ENCODE measurements around the gene TNFSF10. TPM values are rescaled to one million over a fixed set of nuclear protein-coding genes. Genes with fewer than 3 reads are reported as not detected.

Gene TNFSF10
- total RNA-seq, 1 donor from 2014 or later = 36.2 TPM

DNA sequence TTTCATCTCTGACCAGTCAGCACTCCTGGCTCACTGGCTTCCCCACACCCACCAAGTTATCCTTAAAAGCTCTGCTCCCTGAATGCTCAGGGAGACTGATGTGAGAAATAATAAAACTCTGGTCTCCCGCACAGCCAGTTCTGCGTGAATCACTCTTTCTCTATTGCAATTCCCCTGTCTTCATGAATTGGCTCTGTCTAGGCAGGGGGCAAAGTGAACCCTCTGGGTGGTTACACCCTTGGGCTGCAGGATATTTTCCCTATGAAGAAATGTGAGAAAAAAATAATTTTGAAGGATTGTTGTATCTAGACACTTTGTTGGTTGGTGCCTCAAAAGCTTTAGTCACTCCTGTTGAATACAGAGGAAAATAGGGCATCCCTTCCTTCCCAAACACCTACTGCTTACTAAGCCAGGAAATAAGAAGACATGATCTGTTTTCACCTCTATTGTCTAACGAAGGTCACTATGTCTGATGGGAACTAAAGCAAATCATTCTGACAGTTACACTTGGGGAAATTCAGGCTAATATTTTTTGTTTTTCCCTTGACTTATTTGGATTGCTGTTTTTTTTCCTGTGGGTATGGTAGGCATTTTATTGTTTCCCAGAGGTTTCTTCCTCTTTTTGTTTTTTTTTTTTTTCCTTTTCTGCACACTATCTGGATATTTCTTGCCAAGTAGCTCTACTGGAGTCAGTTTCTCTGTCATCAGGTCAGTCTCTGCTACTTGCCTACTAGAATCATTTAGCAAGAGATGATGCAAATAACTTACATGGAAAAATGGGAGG lies 15.3 kb upstream of the TNFSF10 start:
- TF ChIP-seq, protein P1, sequence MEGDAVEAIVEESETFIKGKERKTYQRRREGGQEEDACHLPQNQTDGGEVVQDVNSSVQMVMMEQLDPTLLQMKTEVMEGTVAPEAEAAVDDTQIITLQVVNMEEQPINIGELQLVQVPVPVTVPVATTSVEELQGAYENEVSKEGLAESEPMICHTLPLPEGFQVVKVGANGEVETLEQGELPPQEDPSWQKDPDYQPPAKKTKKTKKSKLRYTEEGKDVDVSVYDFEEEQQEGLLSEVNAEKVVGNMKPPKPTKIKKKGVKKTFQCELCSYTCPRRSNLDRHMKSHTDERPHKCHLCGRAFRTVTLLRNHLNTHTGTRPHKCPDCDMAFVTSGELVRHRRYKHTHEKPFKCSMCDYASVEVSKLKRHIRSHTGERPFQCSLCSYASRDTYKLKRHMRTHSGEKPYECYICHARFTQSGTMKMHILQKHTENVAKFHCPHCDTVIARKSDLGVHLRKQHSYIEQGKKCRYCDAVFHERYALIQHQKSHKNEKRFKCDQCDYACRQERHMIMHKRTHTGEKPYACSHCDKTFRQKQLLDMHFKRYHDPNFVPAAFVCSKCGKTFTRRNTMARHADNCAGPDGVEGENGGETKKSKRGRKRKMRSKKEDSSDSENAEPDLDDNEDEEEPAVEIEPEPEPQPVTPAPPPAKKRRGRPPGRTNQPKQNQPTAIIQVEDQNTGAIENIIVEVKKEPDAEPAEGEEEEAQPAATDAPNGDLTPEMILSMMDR (conservative IDR thresholded peaks at IDR 0.05; ENCODE audit: low read depth, low read length) = no peak
- DNase-seq (ENCODE audit: low read depth) = no peak
- no peak overlapping the region for H3K4me3 ChIP-seq (ENCODE audit: low read depth, low read length)

DNA sequence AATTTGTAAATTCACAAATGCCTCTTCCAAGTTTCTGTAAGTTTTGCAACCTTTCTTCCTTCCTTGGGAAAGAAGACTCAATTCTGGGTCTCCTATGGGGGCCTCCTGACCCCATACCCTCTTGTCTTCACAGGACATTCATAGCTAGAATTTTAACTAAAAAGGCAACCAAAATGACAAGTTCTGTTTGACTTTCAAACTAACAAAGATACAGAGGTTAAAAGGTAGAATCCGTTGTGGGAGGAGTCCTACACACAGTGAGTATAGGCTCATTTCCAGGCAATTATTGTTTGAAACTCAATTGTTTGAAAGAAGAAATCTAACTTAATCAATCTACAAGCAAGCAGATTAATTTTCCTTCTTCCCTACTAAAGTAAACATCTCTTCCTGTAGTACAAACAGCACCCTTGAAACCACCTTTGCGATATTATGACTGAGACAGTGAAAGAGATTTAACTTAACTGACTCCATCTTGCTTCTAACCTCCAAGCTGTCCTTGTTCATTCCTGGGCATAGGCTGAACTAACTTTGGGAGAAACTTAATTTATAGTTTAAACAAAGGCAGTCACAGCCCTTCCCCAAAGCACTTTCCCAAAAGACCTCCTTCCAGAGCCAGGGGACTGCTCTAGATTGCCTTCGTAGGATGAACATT lies 14.4 kb upstream of the TNFSF10 start:
- no peak overlapping the region for H3K4me3 ChIP-seq (ENCODE audit: low read depth, low read length)
- no peak for DNase-seq (ENCODE audit: low read depth)
- TF ChIP-seq, protein P1 (conservative IDR thresholded peaks at IDR 0.05; ENCODE audit: low read depth, low read length) = no peak

DNA sequence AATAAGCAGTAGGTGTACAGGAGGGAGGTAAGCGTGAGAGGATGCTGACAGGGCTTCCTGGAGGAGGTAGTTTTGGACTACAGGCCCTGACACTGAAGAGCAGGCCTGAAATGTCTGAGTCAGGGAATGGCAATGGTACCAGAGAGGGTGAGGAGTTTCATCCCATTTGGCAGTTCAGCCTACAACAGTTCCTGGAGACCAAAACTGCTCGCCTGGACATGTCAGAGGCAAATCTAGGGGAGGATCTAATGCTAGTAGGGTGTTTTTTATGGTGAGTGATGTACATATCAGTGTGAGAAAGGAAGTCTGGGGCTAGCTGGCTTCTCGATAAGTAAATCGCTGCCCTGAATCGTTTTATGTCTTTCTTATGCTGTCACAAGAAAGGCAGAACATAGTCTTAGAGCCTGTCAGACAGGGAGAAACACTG lies 13.8 kb upstream of the TNFSF10 start:
- TF ChIP-seq, protein P1 (conservative IDR thresholded peaks at IDR 0.05; ENCODE audit: low read depth, low read length) = no peak
- no peak overlapping the region for H3K4me3 ChIP-seq (ENCODE audit: low read depth, low read length)
- DNase-seq (ENCODE audit: low read depth) = no peak

DNA sequence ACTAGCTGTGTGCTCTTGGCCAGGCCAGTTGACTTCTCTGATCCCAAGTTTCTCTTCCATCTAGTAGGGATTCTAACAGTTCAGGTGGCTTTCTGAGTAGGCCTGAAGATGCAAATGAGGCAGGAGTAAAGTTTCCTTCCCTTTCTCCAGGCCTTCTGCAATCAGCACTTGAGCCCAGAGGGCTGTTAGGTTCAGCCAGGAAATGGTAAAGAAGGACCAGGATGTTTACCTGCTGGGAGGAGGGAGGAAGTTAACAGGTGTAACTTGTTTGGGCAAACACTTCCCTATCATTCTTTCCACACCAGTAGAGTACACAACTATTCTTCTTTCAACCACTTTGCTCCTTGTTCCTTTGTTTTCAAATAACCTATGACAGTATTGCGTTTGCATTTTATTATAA lies 13.3 kb upstream of the TNFSF10 start:
- no peak for DNase-seq (ENCODE audit: low read depth)
- TF ChIP-seq, protein P1 (conservative IDR thresholded peaks at IDR 0.05; ENCODE audit: low read depth, low read length) = no peak
- no peak overlapping the region for H3K4me3 ChIP-seq (ENCODE audit: low read depth, low read length)

DNA sequence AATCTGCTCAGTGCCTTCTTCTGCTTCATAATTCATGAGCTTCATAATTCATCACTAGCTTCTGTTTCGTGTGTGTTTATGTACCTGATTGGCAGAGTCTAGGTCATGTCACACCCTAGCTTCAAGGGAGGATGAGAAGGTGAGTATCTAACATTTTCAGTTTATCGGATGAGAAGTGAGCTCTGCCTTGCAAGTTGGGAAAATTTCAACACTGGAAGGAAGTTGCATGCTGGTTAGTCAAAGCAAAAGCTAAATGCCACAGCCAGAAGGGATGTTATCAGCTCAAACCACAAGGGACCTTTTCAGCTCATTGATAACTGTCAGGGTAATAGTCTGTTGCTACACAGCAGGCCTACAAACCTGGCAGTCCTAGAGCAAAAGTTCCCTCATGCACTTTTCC lies 7.3 kb upstream of the TNFSF10 start:
- no peak overlapping the region for H3K4me3 ChIP-seq (ENCODE audit: low read depth, low read length)
- no peak for DNase-seq (ENCODE audit: low read depth)
- TF ChIP-seq, protein P1 (conservative IDR thresholded peaks at IDR 0.05; ENCODE audit: low read depth, low read length) = no peak

DNA sequence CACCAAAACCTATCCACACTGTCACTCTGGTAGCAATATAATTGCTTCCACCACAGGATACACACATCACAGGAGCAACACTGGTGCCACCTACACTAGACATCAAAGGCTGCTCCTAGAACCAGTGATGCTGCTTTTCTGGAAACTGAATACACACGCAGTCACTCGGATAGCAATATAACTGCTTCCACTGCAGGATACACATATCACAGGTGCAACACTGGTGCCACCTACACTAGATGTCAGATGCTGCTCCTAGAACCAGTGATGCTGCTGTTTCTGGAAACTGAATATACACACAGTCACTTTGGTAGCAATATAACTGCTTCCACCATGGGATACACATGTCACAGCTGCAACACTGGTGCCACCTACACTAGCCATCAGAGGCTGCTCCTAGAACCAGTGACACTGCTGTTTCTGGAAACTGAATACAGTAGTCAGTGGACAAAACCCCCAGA lies 6.9 kb upstream of the TNFSF10 start:
- TF ChIP-seq, protein P1 (conservative IDR thresholded peaks at IDR 0.05; ENCODE audit: low read depth, low read length) = no peak
- no peak overlapping the region for H3K4me3 ChIP-seq (ENCODE audit: low read depth, low read length)
- DNase-seq (ENCODE audit: low read depth) = no peak

Measured in epithelial cell of proximal tubule (primary cell).